ENCODE measurements around the gene DEFB118. TPM values are rescaled to one million over a fixed set of nuclear protein-coding genes. Genes with fewer than 3 reads are reported as not detected.
"Not testable (repeated sequence)": the region's sequence is repeated elsewhere in the genome, so short reads cannot be mapped to it uniquely, and the experiment has no call there.

The DEFB118 gene
- total RNA-seq, 1 experiment from 2014 or later, result not detected

GRCh38 chr20:31341470-31341869 is 26.9 kb upstream of the DEFB118 start:
- Histone ChIP-seq H3K9me3 (0 out of 2 replicates have a peak, but pooled peaks cover 8% of the 10 kb centered on the region), H3K4me3 (ENCODE audit: low read depth, low read length) (no peak overlapping the region), H3K4me1 (no peaks in the 10 kb centered on the region), H3K27me3 (replicated peaks; ENCODE audit: control insufficient read depth, insufficient read depth, low read length) (no peaks in the 10 kb centered on the region), H3K36me3 (ENCODE audit: control insufficient read depth, insufficient read depth, low read length) (no peaks in the 10 kb centered on the region)
- peaks cover 13% of the 10 kb centered on the region for H3K27me3 Mint-ChIP-seq (ENCODE audit: insufficient read depth, unreplicated experiment)
- ChIA-PET CTCF (no interaction called here), POLR2A (no interaction called here)
- H3K27ac Mint-ChIP-seq (ENCODE audit: unreplicated experiment), result no peak overlapping the region
- no peaks in the 10 kb centered on the region for H3K36me3 Mint-ChIP-seq (ENCODE audit: insufficient read depth, unreplicated experiment)
- intact Hi-C loops (cut with micrococcal nuclease; ENCODE audit: unreplicated experiment), result no loop called here
- H3K9me3 Mint-ChIP-seq (ENCODE audit: unreplicated experiment), result no peaks in the 10 kb centered on the region
- no peak for TF ChIP-seq CTCF (IDR thresholded peaks at IDR 0.05; ENCODE audit: insufficient read depth in 1 of 2, low read depth in 1 of 2, low read length in 1 of 2, severe bottlenecking in 1 of 2, unreplicated experiment in 1 of 2)
- H3K4me1 Mint-ChIP-seq (ENCODE audit: low read depth, unreplicated experiment), result no peaks in the 10 kb centered on the region
- no peak for DNase-seq
- BruUV-seq (replicated peaks), result no TSS peak
- no peak overlapping the region for H3K4me3 Mint-ChIP-seq (ENCODE audit: unreplicated experiment)

GRCh38 chr20:31355981-31356380 is 12.4 kb upstream of the DEFB118 start:
- TF ChIP-seq CTCF (IDR thresholded peaks at IDR 0.05; ENCODE audit: insufficient read depth in 1 of 2, low read depth in 1 of 2, low read length in 1 of 2, severe bottlenecking in 1 of 2, unreplicated experiment in 1 of 2), result no peak
- Mint-ChIP-seq H3K9me3 (ENCODE audit: unreplicated experiment) (no peaks in the 10 kb centered on the region), H3K36me3 (ENCODE audit: insufficient read depth, unreplicated experiment) (no peaks in the 10 kb centered on the region), H3K4me3 (ENCODE audit: unreplicated experiment) (no peak overlapping the region), H3K4me1 (ENCODE audit: low read depth, unreplicated experiment) (no peaks in the 10 kb centered on the region), H3K27ac (ENCODE audit: unreplicated experiment) (no peak overlapping the region), H3K27me3 (ENCODE audit: insufficient read depth, unreplicated experiment) (peaks cover 6% of the 10 kb centered on the region)
- Histone ChIP-seq H3K27me3 (replicated peaks; ENCODE audit: control insufficient read depth, insufficient read depth, low read length) (no peaks in the 10 kb centered on the region), H3K36me3 (ENCODE audit: control insufficient read depth, insufficient read depth, low read length) (no peaks in the 10 kb centered on the region), H3K4me3 (ENCODE audit: low read depth, low read length) (no peak overlapping the region), H3K4me1 (no peaks in the 10 kb centered on the region), H3K9me3 (no peaks in the 10 kb centered on the region)
- no TSS peak for BruUV-seq (replicated peaks)
- CTCF ChIA-PET, result no interaction called here
- intact Hi-C loops (cut with micrococcal nuclease; ENCODE audit: unreplicated experiment), result no loop called here
- POLR2A ChIA-PET, result no interaction called here
- no peak for DNase-seq

GRCh38 chr20:31363295-31363694 is 5.1 kb upstream of the DEFB118 start:
- no peaks in the 10 kb centered on the region for H3K36me3 Mint-ChIP-seq (ENCODE audit: insufficient read depth, unreplicated experiment)
- no peak overlapping the region for H3K27ac Mint-ChIP-seq (ENCODE audit: unreplicated experiment)
- no peaks in the 10 kb centered on the region for H3K4me1 Mint-ChIP-seq (ENCODE audit: low read depth, unreplicated experiment)
- peaks cover 9% of the 10 kb centered on the region; the same call in 1 of the 2 replicates for H3K9me3 ChIP-seq
- intact Hi-C loops (cut with micrococcal nuclease; ENCODE audit: unreplicated experiment), result no loop called here
- H3K27me3 Mint-ChIP-seq (ENCODE audit: insufficient read depth, unreplicated experiment), result peaks cover 19% of the 10 kb centered on the region
- no peak overlapping the region for H3K4me3 ChIP-seq (ENCODE audit: low read depth, low read length)
- ChIA-PET POLR2A (no interaction called here), CTCF (no interaction called here)
- H3K9me3 Mint-ChIP-seq (ENCODE audit: unreplicated experiment), result no peaks in the 10 kb centered on the region
- H3K4me1 ChIP-seq, result no peaks in the 10 kb centered on the region
- no peak for DNase-seq
- BruUV-seq (replicated peaks), result no TSS peak
- H3K27me3 ChIP-seq (replicated peaks; ENCODE audit: control insufficient read depth, insufficient read depth, low read length), result no peaks in the 10 kb centered on the region
- H3K36me3 ChIP-seq (ENCODE audit: control insufficient read depth, insufficient read depth, low read length), result no peaks in the 10 kb centered on the region
- TF ChIP-seq CTCF (IDR thresholded peaks at IDR 0.05; ENCODE audit: insufficient read depth in 1 of 2, low read depth in 1 of 2, low read length in 1 of 2, severe bottlenecking in 1 of 2, unreplicated experiment in 1 of 2), result no peak
- H3K4me3 Mint-ChIP-seq (ENCODE audit: unreplicated experiment), result no peak overlapping the region

GRCh38 chr20:31364272-31364671 is 4.1 kb upstream of the DEFB118 start:
- H3K4me1 ChIP-seq; H3K4me1 Mint-ChIP-seq (ENCODE audit: low read depth, unreplicated experiment); H3K36me3 ChIP-seq (ENCODE audit: control insufficient read depth, insufficient read depth, low read length); H3K9me3 Mint-ChIP-seq (ENCODE audit: unreplicated experiment); CTCF ChIA-PET; intact Hi-C loops (cut with micrococcal nuclease; ENCODE audit: unreplicated experiment); DNase-seq; H3K9me3 ChIP-seq; H3K27me3 ChIP-seq (replicated peaks; ENCODE audit: control insufficient read depth, insufficient read depth, low read length); POLR2A ChIA-PET; H3K36me3 Mint-ChIP-seq (ENCODE audit: insufficient read depth, unreplicated experiment); H3K4me3 ChIP-seq (ENCODE audit: low read depth, low read length); H3K27ac Mint-ChIP-seq (ENCODE audit: unreplicated experiment); BruUV-seq (replicated peaks); H3K4me3 Mint-ChIP-seq (ENCODE audit: unreplicated experiment): not testable (repeated sequence)
- H3K27me3 Mint-ChIP-seq (ENCODE audit: insufficient read depth, unreplicated experiment), result peaks cover 20% of the 10 kb centered on the region
